CD4-positive, alpha-beta T cell treated with Interleukin-4 for 1 hour (primary cell): ENCODE results near the gene PDE2A.

Experiments
- DNase-seq, 2 donors: peaks; one replicate each; pipeline ENCODE4 v3.0.0-alpha.2; 2020 to 2022

The PDE2A gene

DNA sequence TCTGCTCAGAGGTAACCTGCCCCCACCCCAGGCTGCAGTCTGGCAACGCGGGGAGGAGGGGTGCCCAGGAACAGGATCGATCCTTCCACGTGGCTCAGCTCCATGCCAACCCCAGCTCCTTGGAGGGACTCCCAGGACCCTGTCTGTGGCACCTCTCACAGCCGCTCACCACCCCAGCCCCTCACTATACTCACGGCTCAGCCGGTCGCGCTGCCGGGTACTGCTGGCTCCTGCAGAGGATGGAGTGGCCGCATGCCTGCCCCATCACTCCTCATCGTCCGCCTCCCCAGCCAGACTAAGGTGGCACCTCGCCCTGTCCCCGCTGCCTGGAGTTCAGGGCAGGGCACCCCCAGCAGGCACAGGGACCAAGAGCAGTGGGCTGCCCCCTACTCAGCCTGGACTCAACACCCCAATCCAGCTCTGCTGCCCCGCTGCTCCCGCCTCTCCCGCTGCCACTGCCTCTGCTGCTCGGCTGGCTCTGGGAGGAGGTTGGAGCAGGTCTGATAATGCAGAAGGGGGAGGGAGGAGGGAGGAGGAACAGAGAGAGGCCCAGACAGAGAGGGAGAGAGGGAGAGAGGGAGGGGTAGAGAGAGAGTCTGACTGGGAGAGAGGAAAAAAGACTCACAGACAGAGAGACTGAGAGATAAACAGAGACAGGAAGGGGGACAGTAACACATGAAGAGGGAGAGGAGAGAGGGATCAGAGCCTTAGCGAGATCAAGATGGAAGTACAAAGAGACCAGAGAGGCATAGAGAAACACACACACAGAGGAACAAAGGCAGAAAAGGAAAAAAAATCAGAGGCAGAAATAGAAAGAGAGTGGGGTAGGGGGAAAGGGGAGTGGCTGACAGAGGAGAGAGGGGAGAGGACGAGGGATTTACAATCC lies at the start of gene PDE2A:
PDE2A (minus strand) TSS at position 480 of the 886 bp plus-strand sequence; CDS start at position 265, 215 bp downstream.
- no peak for DNase-seq

DNA sequence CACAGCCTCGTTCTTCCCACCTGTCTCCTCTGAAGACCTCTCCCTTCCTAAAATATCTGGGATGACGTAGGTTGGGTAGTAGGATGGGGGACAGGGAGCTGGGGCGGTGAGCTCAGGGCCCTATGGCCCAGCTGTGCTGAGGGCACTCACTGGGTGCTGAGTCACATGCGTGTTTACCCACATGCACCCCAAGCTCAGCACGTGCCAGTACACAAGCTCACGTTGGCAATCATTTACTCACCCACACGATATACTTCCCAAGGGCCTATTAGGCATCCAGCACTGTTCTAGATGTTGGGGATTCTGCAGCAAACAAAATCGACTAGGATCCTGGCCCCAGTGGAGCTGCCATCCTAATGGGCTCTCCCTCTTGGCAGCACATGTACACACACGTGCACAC lies 49.3 kb upstream of the PDE2A start:
- no peak for DNase-seq

DNA sequence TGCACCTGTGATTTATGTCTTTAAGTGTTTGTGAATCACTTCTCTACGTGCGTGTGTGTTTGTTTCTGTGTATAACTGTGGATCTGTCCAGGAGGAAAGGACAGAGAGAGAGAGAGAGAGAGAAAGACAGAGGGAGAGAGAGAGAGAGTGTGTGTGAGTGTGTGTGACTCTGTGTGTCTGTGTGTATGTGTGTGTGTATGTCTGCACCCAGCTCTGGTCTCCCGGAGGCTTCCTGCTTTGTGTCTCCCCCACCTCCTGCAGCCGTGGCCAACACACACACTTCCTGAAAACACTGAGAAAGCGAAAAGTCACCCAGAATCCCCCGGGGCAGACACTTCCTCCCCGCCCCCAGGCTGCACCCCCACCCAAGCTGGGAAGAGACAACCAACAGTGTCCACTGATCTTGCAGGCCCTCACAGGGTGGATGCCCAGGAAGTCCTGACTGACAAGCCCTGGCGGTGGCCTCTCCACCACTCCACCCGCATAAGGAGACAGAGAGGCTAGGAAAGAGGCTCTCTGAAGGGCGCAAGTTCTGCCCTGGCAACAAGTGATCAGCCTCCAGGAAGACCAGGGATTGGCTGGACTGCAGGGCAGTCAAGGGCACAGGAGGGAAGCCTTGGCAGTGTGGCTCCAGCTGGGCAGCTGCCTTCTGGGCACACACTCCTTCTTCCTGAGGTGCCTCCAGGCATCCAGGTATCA lies 48.0 kb upstream of the PDE2A start:
- peak; percentile 90 to 91 for DNase-seq

DNA sequence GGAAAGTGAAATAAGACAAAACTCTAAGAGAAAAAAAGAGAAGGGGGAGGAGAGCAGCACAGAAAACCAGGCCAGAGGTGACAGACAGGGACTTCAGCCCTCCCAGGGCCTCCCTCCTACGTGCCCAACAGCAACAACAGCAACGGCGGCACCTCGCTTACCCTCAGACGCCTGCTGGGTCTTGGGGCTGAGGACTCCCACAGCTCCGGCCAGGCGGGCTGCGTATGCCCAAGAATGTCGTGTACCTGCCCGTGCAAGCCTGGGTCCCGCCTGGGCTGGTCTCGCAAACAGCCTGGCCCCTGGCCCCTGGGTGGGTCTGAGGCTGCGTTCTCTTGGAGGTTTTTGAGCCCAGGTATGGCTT lies 47.4 kb upstream of the PDE2A start:
- peak; percentile 45 to 47 for DNase-seq

DNA sequence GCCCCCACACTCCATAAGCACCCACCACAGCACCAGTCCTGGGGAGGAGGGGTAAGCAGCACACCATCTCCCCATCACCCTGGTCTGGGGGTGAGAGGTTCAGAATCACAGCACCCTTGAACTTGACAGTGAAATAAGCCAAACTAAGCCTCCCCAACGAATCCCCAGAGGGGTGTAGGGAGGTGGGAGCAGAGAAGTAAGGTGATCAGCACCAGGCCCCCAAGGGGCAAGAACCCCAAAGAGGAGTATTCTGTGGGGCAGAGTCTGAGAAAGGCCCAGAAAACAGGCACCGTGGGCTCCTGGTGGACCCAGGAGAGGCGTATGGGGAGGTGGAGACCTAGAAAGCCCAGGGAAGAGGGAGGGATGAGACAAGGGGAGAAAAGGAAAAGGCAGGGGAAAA lies 47.1 kb upstream of the PDE2A start:
- no peak for DNase-seq

GRCh38 chr11:72720784-72721183 lies 46.6 kb upstream of the PDE2A start:
- DNase-seq, result no peak

DNA sequence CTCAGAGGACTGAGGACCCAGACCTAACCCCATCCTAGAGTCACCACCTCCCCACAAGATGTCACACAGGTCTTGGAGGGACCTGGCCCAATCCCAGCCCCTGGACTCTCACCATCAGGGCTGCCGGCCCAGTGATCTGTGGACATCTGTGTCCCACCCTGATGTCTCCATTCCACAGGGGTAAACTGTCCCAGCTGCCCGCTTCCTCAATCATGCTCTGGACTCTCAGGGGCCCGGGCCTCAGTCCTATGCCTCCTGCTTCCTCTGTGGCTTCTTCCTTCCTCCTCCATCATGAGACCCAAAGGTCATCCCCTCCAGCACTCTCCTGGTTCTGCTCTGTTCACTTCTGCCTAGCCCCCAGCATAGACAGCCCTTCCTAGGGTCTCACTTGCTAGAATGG lies 45.8 kb upstream of the PDE2A start:
- DNase-seq, result no peak

DNA sequence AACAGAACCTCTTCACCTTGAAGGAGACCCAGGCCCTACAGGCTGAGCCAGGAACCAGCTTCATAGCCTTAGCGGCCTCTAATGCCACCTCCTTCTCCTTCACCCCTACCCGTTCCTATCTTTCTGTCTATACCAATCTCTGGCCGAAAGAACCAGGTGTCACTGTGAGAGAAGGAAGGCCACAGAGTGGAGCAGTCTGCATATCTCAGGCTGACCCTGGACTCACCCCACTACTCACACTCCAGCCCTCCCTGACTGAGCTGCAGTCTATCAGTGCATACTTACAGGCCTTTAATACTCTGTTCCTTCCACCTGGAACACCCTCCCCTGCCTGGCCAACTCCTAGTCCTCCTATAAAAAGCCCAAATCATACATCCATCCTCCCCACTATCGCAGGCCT lies 45.3 kb upstream of the PDE2A start:
- no peak for DNase-seq

GRCh38 chr11:72719144-72719543 lies 44.9 kb upstream of the PDE2A start:
- DNase-seq, result no peak

DNA sequence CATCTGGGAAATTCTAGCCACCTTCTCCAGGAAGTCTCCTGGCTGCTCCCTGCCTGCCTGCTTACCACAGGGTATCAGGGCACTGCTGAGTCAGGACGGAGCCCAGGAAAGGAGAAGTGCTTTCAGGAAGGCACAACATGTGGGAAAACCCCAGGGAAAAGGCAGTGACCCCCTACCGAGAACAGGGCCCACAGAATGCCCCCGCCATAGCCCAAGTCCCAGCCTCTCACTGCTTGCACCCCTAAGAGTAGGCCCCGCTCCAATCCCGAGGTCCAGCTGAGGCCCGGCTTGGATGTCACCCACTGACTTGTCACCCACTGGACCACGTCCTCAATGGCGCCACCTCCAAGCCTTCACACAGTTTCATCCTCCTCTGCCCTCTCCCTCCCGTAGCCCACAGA lies 43.9 kb upstream of the PDE2A start:
- DNase-seq, result peak in 1 of 2 donors; percentile 32

GRCh38 chr11:72716788-72717435 lies 42.7 kb upstream of the PDE2A start:
- no peak for DNase-seq

DNA sequence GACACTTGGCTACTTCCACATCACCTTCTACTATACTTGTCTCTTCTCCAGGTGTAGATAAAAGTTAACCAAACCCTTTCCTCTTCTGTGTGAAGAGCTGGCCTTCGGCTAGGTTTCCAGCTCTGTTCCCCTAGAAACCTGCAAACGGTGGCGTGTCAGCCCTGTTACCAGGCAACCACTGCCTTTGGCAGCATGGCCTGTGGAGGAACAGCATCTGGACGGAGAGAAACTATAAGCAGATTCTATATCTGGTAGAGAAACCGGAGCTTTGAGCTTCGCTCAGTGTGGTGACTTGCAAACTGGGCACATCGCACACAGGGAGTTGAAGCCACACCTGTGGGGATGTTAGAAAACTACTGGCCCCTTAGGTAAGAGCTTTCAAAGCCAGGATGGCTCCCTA lies 42.1 kb upstream of the PDE2A start:
- DNase-seq, result no peak

GRCh38 chr11:72712841-72713240 lies 38.6 kb upstream of the PDE2A start:
- no peak for DNase-seq

GRCh38 chr11:72712168-72712751 lies 38.0 kb upstream of the PDE2A start:
- DNase-seq, result peak in 1 of 2 donors; percentile 26

DNA sequence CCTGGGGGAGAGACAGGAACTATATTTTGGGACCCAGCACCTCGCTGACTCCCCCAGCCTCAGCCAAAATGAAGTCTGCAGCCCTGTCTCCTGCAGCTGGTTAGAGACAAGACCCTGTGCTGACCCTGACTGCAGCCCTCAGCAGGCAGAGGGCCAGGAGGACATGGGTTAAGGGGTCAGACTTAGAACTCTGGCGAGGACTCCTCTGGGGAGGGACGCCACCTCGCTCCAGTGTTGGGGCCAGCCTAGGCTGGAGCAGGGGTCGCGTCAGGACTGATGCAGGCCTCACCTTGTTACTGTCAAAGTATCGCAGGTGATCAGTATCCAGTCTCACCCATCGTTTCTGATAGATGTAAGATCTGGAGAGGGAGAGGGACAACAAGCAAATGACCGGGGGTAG lies 36.9 kb upstream of the PDE2A start:
- no peak for DNase-seq

DNA sequence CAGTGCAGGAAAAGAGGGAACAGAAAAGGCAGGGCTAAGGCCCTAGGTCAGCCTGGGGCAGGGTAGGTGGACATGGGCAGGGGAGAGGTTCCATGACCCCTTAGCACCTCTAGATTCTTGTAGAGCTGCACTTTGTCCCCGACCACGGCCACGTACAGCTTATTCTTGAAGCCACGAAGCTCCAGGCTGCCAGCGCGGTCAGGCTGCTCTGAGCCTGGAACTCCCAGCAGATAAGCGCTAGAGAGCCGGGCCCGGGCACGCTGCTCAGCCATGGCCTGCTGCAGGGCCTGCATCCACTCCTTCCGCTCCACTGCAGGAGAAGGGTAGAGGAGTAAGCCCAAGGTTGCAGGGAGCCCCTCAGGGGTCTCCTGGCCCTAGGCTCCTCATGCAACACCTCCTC lies 36.1 kb upstream of the PDE2A start:
- no peak for DNase-seq

GRCh38 chr11:72709478-72710238 lies 35.4 kb upstream of the PDE2A start:
- no peak for DNase-seq

DNA sequence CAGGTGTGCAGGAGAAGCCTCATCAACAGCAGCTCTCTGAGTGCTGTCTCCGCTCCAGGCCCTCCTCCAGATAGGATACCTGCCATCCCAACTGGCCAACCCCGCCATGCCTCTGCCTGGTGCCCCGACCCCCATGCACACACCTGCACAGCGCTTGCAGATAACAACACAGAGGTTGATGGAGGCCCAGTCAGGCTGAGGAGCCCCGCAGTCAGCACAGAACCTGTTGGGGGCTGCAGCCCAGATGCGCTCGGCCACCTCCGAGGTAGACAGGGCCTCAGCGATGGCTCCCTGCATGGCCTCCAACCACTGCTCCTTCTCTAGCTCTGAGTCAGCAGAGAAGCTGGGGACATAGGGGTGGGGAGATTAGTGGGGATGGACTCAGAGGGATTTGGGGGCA lies 32.8 kb upstream of the PDE2A start:
- no peak for DNase-seq

DNA sequence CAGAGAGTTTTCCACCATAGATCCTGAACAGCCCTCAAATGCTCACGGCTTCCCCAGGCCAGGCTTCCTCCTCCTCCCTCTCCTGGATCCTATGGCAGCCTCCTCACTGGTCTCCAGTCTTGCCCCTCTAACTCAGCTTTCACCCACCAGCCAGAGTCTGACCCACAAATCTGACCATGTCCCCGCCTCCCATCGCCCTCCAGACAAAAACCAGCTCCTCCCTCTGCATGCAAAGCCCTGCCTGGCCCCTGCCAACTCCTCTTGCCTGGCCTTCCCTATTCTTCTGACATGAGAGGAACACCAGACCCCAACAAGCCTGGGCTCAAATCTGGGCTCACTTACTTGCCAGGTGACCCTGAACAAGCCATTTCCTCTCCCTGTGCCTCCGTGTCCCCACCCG lies 32.4 kb upstream of the PDE2A start:
- no peak for DNase-seq

GRCh38 chr11:72705442-72706365 lies 31.5 kb upstream of the PDE2A start:
- DNase-seq, result no peak

DNA sequence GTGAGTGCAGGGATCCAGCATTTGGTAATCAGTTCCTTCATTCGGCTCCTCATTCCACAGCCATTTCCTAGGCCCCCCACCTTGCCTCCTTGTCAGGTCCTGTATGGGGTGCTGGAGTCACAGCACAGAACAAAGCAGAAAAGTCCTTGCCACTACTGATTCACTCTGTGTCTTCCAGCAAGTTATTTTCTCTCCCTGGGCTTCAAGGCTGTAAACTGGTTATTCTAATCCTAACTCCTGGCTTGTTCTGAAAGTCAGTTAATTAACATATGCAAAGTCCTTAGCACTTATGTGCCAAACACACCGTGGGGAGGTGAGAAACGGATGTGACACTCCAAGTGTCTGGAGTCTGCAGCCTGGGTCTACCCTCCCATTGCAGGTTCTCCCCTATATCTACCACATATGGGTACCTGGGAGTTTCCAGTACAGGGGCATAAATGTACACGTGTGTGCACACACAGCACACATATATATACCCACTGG lies 30.6 kb upstream of the PDE2A start:
- no peak for DNase-seq
